H1 (cell line): Measurements from ENCODE around the gene CYP1A2. TPM values are rescaled to one million over a fixed set of nuclear protein-coding genes. Genes with fewer than 3 reads are reported as not detected.

Source experiments
- HDAC2 ChIP-seq, 2 experiments: fragments of 300-600 bp in 1 of 2; sonication (generic) in 1 of 2; IDR thresholded peaks; 2 replicates each; pipeline ENCODE4 v1.6.1; 2011 to 2012; ENCODE audit warnings: low read depth in 2 of 2, low read length in 2 of 2, mild to moderate bottlenecking in 2 of 2, moderate library complexity in 2 of 2, borderline replicate concordance in 1 of 2, inconsistent platforms in 1 of 2
- HDAC6 ChIP-seq: IDR thresholded peaks from one replicate; pipeline ENCODE4 v1.7.1; 2012; ENCODE audit warnings: low read depth, mild to moderate bottlenecking, inconsistent platforms, low read length, moderate library complexity
- polyA plus RNA-seq, 7 experiments: library from polyadenylated mRNA; depleted of rRNA in 3 of 7; stranded (reverse) in 5 of 7; unstranded in 2 of 7; fragments of >200 nt in 5 of 7; fragments of 200-250 nt in 2 of 7; gene quantifications; 1 replicate in 5 of 7; 2 replicates in 1 of 7; 4 replicates in 1 of 7; pipeline versions ENCODE4 v1.2.1 to v1.2.3, GENCODE V29; 2011 to 2013; ENCODE audit warnings: missing spikeins in 2 of 7, mixed read lengths in 2 of 7
- total RNA-seq: library from RNA; stranded (reverse); fragmentation: NEBNext Ultra II Directional; extraction: Animal tissue kit (Norgen Biotek cat#: 25700); gene quantifications from 2 replicates; pipeline ENCODE4 v1.2.1, GENCODE V29; 2021
- TF ChIP-seq, protein P1 (sequence below): fragments of 300-600 bp; sonication (generic); IDR thresholded peaks from 2 replicates; pipeline ENCODE4 v1.7.1; 2012; ENCODE audit warnings: low read length, moderate library complexity, mild to moderate bottlenecking, inconsistent platforms; ENCODE audit not compliant: insufficient replicate concordance
- TF ChIP-seq, protein P2 (sequence below), 3 experiments: IDR thresholded peaks; 1 replicate in 2 of 3; 2 replicates in 1 of 3; pipeline versions ENCODE4 v1.5.1 to v1.6.1; 2011; ENCODE audit warnings: low read length in 3 of 3, mild to moderate bottlenecking in 3 of 3, inconsistent platforms in 2 of 3, low read depth in 1 of 3, moderate library complexity in 1 of 3; ENCODE audit not compliant: insufficient read depth in 1 of 3; ENCODE audit errors: control extremely low read depth in 1 of 3

CYP1A2 gene
- total and polyA plus RNA-seq, 2 of the 8 experiments (the other 6 are each of a cell fraction or from before 2014, with no cell fraction given), result not detected

DNA sequence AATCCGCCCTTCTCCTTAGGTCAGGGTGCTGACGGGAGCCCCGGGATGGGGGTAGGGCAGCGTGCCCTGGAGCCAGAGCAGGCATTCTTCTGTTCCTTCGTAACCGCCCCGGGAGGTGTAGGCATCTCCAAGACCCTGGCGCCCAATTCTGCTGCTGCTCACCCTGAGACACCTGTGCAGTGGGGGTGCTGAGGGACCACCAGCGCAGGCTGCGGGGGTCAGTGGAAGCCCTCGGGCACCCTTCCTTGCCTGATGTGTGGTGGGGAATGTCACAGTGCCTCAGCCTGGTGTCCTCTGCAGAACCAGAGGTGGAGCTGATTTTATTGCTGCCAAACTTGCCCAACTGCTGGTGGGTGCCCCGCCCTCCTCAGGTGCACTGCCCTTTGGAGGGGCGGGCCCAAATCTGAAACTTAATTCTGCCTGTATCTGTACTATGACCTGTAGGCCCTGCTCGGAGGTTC is 40.6 kb downstream of the CYP1A2 start (continued):
- no peak for TF ChIP-seq HDAC2 (IDR thresholded peaks at IDR 0.05; ENCODE audit: borderline replicate concordance in 1 of 2, low read depth in 2 of 2, low read length in 2 of 2)
- TF ChIP-seq, protein P1, sequence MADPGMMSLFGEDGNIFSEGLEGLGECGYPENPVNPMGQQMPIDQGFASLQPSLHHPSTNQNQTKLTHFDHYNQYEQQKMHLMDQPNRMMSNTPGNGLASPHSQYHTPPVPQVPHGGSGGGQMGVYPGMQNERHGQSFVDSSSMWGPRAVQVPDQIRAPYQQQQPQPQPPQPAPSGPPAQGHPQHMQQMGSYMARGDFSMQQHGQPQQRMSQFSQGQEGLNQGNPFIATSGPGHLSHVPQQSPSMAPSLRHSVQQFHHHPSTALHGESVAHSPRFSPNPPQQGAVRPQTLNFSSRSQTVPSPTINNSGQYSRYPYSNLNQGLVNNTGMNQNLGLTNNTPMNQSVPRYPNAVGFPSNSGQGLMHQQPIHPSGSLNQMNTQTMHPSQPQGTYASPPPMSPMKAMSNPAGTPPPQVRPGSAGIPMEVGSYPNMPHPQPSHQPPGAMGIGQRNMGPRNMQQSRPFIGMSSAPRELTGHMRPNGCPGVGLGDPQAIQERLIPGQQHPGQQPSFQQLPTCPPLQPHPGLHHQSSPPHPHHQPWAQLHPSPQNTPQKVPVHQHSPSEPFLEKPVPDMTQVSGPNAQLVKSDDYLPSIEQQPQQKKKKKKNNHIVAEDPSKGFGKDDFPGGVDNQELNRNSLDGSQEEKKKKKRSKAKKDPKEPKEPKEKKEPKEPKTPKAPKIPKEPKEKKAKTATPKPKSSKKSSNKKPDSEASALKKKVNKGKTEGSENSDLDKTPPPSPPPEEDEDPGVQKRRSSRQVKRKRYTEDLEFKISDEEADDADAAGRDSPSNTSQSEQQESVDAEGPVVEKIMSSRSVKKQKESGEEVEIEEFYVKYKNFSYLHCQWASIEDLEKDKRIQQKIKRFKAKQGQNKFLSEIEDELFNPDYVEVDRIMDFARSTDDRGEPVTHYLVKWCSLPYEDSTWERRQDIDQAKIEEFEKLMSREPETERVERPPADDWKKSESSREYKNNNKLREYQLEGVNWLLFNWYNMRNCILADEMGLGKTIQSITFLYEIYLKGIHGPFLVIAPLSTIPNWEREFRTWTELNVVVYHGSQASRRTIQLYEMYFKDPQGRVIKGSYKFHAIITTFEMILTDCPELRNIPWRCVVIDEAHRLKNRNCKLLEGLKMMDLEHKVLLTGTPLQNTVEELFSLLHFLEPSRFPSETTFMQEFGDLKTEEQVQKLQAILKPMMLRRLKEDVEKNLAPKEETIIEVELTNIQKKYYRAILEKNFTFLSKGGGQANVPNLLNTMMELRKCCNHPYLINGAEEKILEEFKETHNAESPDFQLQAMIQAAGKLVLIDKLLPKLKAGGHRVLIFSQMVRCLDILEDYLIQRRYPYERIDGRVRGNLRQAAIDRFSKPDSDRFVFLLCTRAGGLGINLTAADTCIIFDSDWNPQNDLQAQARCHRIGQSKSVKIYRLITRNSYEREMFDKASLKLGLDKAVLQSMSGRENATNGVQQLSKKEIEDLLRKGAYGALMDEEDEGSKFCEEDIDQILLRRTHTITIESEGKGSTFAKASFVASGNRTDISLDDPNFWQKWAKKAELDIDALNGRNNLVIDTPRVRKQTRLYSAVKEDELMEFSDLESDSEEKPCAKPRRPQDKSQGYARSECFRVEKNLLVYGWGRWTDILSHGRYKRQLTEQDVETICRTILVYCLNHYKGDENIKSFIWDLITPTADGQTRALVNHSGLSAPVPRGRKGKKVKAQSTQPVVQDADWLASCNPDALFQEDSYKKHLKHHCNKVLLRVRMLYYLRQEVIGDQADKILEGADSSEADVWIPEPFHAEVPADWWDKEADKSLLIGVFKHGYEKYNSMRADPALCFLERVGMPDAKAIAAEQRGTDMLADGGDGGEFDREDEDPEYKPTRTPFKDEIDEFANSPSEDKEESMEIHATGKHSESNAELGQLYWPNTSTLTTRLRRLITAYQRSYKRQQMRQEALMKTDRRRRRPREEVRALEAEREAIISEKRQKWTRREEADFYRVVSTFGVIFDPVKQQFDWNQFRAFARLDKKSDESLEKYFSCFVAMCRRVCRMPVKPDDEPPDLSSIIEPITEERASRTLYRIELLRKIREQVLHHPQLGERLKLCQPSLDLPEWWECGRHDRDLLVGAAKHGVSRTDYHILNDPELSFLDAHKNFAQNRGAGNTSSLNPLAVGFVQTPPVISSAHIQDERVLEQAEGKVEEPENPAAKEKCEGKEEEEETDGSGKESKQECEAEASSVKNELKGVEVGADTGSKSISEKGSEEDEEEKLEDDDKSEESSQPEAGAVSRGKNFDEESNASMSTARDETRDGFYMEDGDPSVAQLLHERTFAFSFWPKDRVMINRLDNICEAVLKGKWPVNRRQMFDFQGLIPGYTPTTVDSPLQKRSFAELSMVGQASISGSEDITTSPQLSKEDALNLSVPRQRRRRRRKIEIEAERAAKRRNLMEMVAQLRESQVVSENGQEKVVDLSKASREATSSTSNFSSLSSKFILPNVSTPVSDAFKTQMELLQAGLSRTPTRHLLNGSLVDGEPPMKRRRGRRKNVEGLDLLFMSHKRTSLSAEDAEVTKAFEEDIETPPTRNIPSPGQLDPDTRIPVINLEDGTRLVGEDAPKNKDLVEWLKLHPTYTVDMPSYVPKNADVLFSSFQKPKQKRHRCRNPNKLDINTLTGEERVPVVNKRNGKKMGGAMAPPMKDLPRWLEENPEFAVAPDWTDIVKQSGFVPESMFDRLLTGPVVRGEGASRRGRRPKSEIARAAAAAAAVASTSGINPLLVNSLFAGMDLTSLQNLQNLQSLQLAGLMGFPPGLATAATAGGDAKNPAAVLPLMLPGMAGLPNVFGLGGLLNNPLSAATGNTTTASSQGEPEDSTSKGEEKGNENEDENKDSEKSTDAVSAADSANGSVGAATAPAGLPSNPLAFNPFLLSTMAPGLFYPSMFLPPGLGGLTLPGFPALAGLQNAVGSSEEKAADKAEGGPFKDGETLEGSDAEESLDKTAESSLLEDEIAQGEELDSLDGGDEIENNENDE, result no peak
- no peak for TF ChIP-seq HDAC6
- TF ChIP-seq, protein P2, sequence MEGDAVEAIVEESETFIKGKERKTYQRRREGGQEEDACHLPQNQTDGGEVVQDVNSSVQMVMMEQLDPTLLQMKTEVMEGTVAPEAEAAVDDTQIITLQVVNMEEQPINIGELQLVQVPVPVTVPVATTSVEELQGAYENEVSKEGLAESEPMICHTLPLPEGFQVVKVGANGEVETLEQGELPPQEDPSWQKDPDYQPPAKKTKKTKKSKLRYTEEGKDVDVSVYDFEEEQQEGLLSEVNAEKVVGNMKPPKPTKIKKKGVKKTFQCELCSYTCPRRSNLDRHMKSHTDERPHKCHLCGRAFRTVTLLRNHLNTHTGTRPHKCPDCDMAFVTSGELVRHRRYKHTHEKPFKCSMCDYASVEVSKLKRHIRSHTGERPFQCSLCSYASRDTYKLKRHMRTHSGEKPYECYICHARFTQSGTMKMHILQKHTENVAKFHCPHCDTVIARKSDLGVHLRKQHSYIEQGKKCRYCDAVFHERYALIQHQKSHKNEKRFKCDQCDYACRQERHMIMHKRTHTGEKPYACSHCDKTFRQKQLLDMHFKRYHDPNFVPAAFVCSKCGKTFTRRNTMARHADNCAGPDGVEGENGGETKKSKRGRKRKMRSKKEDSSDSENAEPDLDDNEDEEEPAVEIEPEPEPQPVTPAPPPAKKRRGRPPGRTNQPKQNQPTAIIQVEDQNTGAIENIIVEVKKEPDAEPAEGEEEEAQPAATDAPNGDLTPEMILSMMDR (IDR thresholded peaks at IDR 0.05; ENCODE audit: control extremely low read depth in 1 of 3, insufficient read depth in 1 of 3, low read depth in 1 of 3, low read length in 3 of 3), result no peak
